ENCODE data around the gene KCNH1. TPM values are rescaled to one million over a fixed set of nuclear protein-coding genes. Genes with fewer than 3 reads are reported as not detected.

KCNH1 gene
- polyA plus RNA-seq, 1 of the 3 experiments (the other 2 are of a cell fraction): 0.08 TPM

DNA sequence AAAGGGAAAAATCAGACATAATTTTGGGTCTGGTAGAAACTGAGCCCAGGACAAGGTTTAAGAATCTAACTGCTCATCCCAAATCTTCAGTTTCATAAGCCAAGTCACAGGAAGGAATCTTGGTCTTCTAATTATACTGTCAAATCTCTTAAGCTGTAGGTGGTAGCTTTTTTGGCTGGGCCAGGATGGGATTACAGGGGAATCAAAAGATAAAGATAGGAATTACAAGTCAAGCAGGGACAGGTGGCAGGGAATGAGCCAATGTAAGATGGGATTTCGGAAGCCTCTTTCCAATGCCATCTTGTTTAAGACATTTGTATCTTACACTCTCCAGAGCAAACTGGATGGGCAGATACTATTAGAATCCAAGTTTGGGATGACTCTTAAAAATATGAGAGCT is 383.5 kb downstream of the KCNH1 start:
- Histone ChIP-seq H3K4me1 (ENCODE audit: control insufficient read depth in 1 of 2, insufficient read depth in 2 of 2, low read depth in 1 of 2, low read length in 1 of 2) (peaks cover 0 to 16% of the 10 kb centered on the region in 2 experiments; a peak in 1 of 4 replicates), H3K9ac (no peak overlapping the region), H3K9me2 (no peaks in the 10 kb centered on the region), H3K36me3 (replicated peaks in 1 of 2; ENCODE audit: control insufficient read depth in 1 of 2, insufficient read depth in 2 of 2, low read length in 1 of 2) (no peaks in the 10 kb centered on the region), H2AFZ (ENCODE audit: low read depth) (no peak overlapping the region), H3K4me2 (no peak overlapping the region), H3K4me3 (ENCODE audit: low read depth in 2 of 2, low read length in 1 of 2) (no peak overlapping the region), H4K20me1 (ENCODE audit: insufficient read depth) (no peaks in the 10 kb centered on the region), H3F3A (replicated peaks; ENCODE audit: insufficient read depth) (no peaks in the 10 kb centered on the region), H3K27me3 (ENCODE audit: insufficient read depth) (no peaks in the 10 kb centered on the region), H3K79me2 (ENCODE audit: insufficient read depth) (no peaks in the 10 kb centered on the region), H3K9me3 (no peaks in the 10 kb centered on the region), H3K27ac (ENCODE audit: low read depth in 2 of 2, low read length in 1 of 2) (no peak overlapping the region)
- CTCF ChIA-PET: interaction anchor here (1.2 kb wide), 1 partner anchor 384 kb away, joined by 3 read pairs; the partner anchor contains the start of gene KCNH1
- POLR2A ChIA-PET: no interaction called here
- TF ChIP-seq JUND (IDR thresholded peaks at IDR 0.05) (no peak), SIN3A (IDR thresholded peaks at IDR 0.05; ENCODE audit: borderline replicate concordance, low read depth, low read length) (no peak)
- TF ChIP-seq, protein P1, sequence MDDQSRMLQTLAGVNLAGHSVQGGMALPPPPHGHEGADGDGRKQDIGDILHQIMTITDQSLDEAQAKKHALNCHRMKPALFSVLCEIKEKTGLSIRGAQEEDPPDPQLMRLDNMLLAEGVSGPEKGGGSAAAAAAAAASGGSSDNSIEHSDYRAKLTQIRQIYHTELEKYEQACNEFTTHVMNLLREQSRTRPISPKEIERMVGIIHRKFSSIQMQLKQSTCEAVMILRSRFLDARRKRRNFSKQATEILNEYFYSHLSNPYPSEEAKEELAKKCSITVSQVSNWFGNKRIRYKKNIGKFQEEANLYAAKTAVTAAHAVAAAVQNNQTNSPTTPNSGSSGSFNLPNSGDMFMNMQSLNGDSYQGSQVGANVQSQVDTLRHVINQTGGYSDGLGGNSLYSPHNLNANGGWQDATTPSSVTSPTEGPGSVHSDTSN (IDR thresholded peaks at IDR 0.05): no peak
- DNase-seq: no peak
- WGBS (ENCODE audit: low lambda C conversion rate): 32% methylated on average over 1 of the region's 1 CpG

DNA sequence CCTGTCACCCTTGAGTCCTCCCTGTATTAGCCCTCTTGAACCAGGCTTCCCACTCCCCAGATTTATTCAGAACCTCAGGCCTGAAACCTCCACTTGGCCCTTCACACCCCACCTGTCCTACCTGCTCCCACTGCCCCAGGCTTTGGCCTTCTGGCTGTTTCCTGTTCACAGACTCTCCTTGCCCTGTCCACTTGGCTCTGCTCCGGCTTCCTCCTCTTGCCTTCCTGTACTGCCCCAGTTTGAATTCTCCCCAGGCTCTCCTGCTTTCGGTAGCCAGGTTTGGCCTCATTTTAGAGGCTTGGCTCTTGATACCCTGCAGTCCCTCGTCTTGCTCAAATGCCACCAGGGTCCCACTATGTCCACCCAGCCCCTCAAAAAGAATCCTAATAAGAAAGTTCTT is 385.2 kb downstream of the KCNH1 start:
- no peaks in the 10 kb centered on the region for H3F3A ChIP-seq (replicated peaks; ENCODE audit: insufficient read depth)

DNA sequence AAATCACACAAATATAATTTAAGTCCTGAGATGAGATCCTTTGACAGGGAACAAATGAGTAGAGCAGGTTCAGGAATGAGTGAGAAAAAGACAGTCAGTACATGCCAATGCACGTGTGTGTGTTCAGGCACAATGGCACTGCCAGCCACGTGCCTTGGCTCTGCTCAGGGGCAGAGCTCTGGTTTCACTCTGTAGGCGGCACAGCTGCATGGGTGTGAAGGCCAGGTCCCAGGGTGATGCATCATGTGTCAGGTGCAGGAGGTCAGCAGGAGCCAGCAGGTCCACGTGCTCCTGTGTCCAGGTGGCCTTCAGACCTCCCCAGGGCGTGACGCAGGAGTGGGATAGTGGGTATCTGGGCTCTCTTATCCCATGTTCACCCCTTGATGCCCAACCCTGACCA is 386.1 kb downstream of the KCNH1 start:
- H3K27ac ChIP-seq (ENCODE audit: low read depth in 2 of 2, low read length in 1 of 2): no peak overlapping the region
- no peak for TF ChIP-seq CHD2 (IDR thresholded peaks at IDR 0.05; ENCODE audit: low read length, partially characterized antibody)
- TF ChIP-seq SMC3 (IDR thresholded peaks at IDR 0.05; ENCODE audit: low read depth, low read length): no peak
- TF ChIP-seq, protein P2, sequence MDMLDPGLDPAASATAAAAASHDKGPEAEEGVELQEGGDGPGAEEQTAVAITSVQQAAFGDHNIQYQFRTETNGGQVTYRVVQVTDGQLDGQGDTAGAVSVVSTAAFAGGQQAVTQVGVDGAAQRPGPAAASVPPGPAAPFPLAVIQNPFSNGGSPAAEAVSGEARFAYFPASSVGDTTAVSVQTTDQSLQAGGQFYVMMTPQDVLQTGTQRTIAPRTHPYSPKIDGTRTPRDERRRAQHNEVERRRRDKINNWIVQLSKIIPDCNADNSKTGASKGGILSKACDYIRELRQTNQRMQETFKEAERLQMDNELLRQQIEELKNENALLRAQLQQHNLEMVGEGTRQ (IDR thresholded peaks at IDR 0.05; ENCODE audit: borderline replicate concordance, low read depth, low read length): no peak
- TF ChIP-seq, protein P3, sequence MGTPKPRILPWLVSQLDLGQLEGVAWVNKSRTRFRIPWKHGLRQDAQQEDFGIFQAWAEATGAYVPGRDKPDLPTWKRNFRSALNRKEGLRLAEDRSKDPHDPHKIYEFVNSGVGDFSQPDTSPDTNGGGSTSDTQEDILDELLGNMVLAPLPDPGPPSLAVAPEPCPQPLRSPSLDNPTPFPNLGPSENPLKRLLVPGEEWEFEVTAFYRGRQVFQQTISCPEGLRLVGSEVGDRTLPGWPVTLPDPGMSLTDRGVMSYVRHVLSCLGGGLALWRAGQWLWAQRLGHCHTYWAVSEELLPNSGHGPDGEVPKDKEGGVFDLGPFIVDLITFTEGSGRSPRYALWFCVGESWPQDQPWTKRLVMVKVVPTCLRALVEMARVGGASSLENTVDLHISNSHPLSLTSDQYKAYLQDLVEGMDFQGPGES (IDR thresholded peaks at IDR 0.05; ENCODE audit: low read depth, low read length): no peak
- TF ChIP-seq RAD21 (IDR thresholded peaks at IDR 0.05; ENCODE audit: low read length): no peak
- no peak for TF ChIP-seq RXRA (IDR thresholded peaks at IDR 0.05; ENCODE audit: borderline replicate concordance, low read depth)
- no peaks in the 10 kb centered on the region for H3K9me2 ChIP-seq
- no peaks in the 10 kb centered on the region for H3F3A ChIP-seq (replicated peaks; ENCODE audit: insufficient read depth)
- H3K4me3 ChIP-seq (ENCODE audit: low read depth in 2 of 2, low read length in 1 of 2): no peak overlapping the region
- peaks cover 0 to 11% of the 10 kb centered on the region in 2 experiments; a peak in 1 of 4 replicates for H3K4me1 ChIP-seq (ENCODE audit: control insufficient read depth in 1 of 2, insufficient read depth in 2 of 2, low read depth in 1 of 2, low read length in 1 of 2)
- no peaks in the 10 kb centered on the region for H3K9me3 ChIP-seq
- H3K27me3 ChIP-seq (ENCODE audit: insufficient read depth): no peaks in the 10 kb centered on the region
- DNase-seq: no peak
- H3K4me2 ChIP-seq: no peak overlapping the region
- no peak overlapping the region for H3K9ac ChIP-seq
- no peaks in the 10 kb centered on the region for H3K36me3 ChIP-seq (replicated peaks in 1 of 2; ENCODE audit: control insufficient read depth in 1 of 2, insufficient read depth in 2 of 2, low read length in 1 of 2)
- no peaks in the 10 kb centered on the region for H4K20me1 ChIP-seq (ENCODE audit: insufficient read depth)
- POLR2A ChIA-PET: no interaction called here
- H2AFZ ChIP-seq (ENCODE audit: low read depth): no peak overlapping the region
- no peaks in the 10 kb centered on the region for H3K79me2 ChIP-seq (ENCODE audit: insufficient read depth)
- CTCF ChIA-PET: interaction anchor here (1.1 to 1.2 kb wide), 2 partner anchors 8 to 386 kb away, joined by 3 to 8 read pairs; partner anchors contain the start of gene KCNH1
- WGBS (ENCODE audit: low lambda C conversion rate): 61% methylated on average over 5 of the region's 6 CpGs

More for the DNA sequence above, 385.2 kb downstream of the KCNH1 start:
- H3K9me3 ChIP-seq: no peaks in the 10 kb centered on the region
- no peaks in the 10 kb centered on the region for H3K79me2 ChIP-seq (ENCODE audit: insufficient read depth)
- H4K20me1 ChIP-seq (ENCODE audit: insufficient read depth): no peaks in the 10 kb centered on the region
- no peak for DNase-seq
- no peaks in the 10 kb centered on the region for H3K36me3 ChIP-seq (replicated peaks in 1 of 2; ENCODE audit: control insufficient read depth in 1 of 2, insufficient read depth in 2 of 2, low read length in 1 of 2)
- CTCF ChIA-PET: no interaction called here
- WGBS (ENCODE audit: low lambda C conversion rate): 40% methylated on average over 3 of the region's 3 CpGs
- no peak for TF ChIP-seq RAD21 (IDR thresholded peaks at IDR 0.05; ENCODE audit: low read length)
- no peak for TF ChIP-seq GATA2 (CRISPR knock-in tag; IDR thresholded peaks at IDR 0.05)
- TF ChIP-seq RCOR1 (IDR thresholded peaks at IDR 0.05; ENCODE audit: low read length): no peak
- TF ChIP-seq MEF2A (IDR thresholded peaks at IDR 0.05; ENCODE audit: borderline replicate concordance, low read depth): no peak
- H3K4me2 ChIP-seq: no peak overlapping the region
- H2AFZ ChIP-seq (ENCODE audit: low read depth): no peak overlapping the region
- H3K27ac ChIP-seq (ENCODE audit: low read depth in 2 of 2, low read length in 1 of 2): no peak overlapping the region
- POLR2A ChIA-PET: no interaction called here
- peaks cover 0 to 11% of the 10 kb centered on the region in 2 experiments; a peak in 1 of 4 replicates for H3K4me1 ChIP-seq (ENCODE audit: control insufficient read depth in 1 of 2, insufficient read depth in 2 of 2, low read depth in 1 of 2, low read length in 1 of 2)
- H3K27me3 ChIP-seq (ENCODE audit: insufficient read depth): no peaks in the 10 kb centered on the region
- no peak overlapping the region for H3K9ac ChIP-seq
- no peak overlapping the region for H3K4me3 ChIP-seq (ENCODE audit: low read depth in 2 of 2, low read length in 1 of 2)
- H3K9me2 ChIP-seq: no peaks in the 10 kb centered on the region
